Trophoblast cell (in vitro differentiated cells and primary cell): ENCODE results near the gene GPR155.
"Not testable (repeated sequence)": the region's sequence is repeated elsewhere in the genome, so short reads cannot be mapped to it uniquely, and the experiment has no call there.

Experiments
- DNase-seq, 2 donors: peaks; one replicate each; pipeline ENCODE4 v3.0.0-alpha.2; 2016
- H2AFZ ChIP-seq: 2 replicates; pipeline ENCODE4 v1.6.1; 2013; ENCODE audit warnings: low read length, moderate library complexity, mild to moderate bottlenecking; ENCODE audit not compliant: insufficient read depth, poor library complexity
- H2AK5ac ChIP-seq: 2 replicates; pipeline ENCODE4 v1.6.1; 2013; ENCODE audit warnings: mild to moderate bottlenecking, low read length
- H2BK120ac ChIP-seq: 2 replicates; pipeline ENCODE4 v1.6.1; 2013; ENCODE audit warnings: low read length, mild to moderate bottlenecking, moderate library complexity; ENCODE audit not compliant: insufficient read depth, poor library complexity
- H2BK12ac ChIP-seq: 2 replicates; pipeline ENCODE4 v1.6.1; 2013; ENCODE audit warnings: mild to moderate bottlenecking, low read length, moderate library complexity
- H2BK5ac ChIP-seq: 2 replicates; pipeline ENCODE4 v1.6.1; 2013; ENCODE audit warnings: low read length, low read depth, moderate library complexity, mild to moderate bottlenecking; ENCODE audit not compliant: poor library complexity
- H3K14ac ChIP-seq: 2 replicates; pipeline ENCODE4 v1.6.1; 2013; ENCODE audit warnings: mild to moderate bottlenecking, low read length
- H3K18ac ChIP-seq: 2 replicates; pipeline ENCODE4 v1.6.1; 2013; ENCODE audit warnings: mild to moderate bottlenecking, low read length
- H3K23ac ChIP-seq: 2 replicates; pipeline ENCODE4 v1.6.1; 2013; ENCODE audit warnings: low read length
- H3K27ac ChIP-seq: 2 replicates; pipeline ENCODE4 v1.5.1; 2013; ENCODE audit warnings: low read depth, mild to moderate bottlenecking, inconsistent platforms, low read length, moderate library complexity
- H3K27me3 ChIP-seq: 2 replicates; pipeline ENCODE4 v1.6.1; 2013; ENCODE audit warnings: inconsistent platforms, mild to moderate bottlenecking, low read length, moderate library complexity; ENCODE audit not compliant: insufficient read depth
- H3K36me3 ChIP-seq, 2 experiments: 1 replicate in 1 of 2; 2 replicates in 1 of 2; pipeline ENCODE4 v1.6.1; 2013; ENCODE audit warnings: low read length in 2 of 2, mild to moderate bottlenecking in 2 of 2, moderate library complexity in 1 of 2; ENCODE audit not compliant: insufficient read depth in 2 of 2, control insufficient read depth in 1 of 2
- H3K4ac ChIP-seq: 2 replicates; pipeline ENCODE4 v1.6.1; 2013; ENCODE audit warnings: low read depth, mild to moderate bottlenecking, low read length, moderate library complexity
- H3K4me1 ChIP-seq, 2 experiments: 1 replicate in 1 of 2; 2 replicates in 1 of 2; pipeline ENCODE4 v1.6.1; 2013; ENCODE audit warnings: low read length in 2 of 2, mild to moderate bottlenecking in 2 of 2, moderate library complexity in 1 of 2; ENCODE audit not compliant: insufficient read depth in 2 of 2, control insufficient read depth in 1 of 2
- H3K4me2 ChIP-seq: 2 replicates; pipeline ENCODE4 v1.6.1; 2013; ENCODE audit warnings: inconsistent platforms, mild to moderate bottlenecking, low read length, moderate library complexity
- H3K4me3 ChIP-seq: 2 replicates; pipeline ENCODE4 v1.5.1; 2013; ENCODE audit warnings: mild to moderate bottlenecking, low read depth, low read length, inconsistent platforms
- H3K79me1 ChIP-seq: one replicate; pipeline ENCODE4 v1.6.1; 2013; ENCODE audit warnings: low read length
- H3K79me2 ChIP-seq: 2 replicates; pipeline ENCODE4 v1.6.1; 2013; ENCODE audit warnings: low read length, mild to moderate bottlenecking; ENCODE audit not compliant: control insufficient read depth, insufficient read depth, poor library complexity
- H3K9ac ChIP-seq: 2 replicates; pipeline ENCODE4 v1.6.1; 2013; ENCODE audit warnings: mild to moderate bottlenecking, low read length
- H3K9me3 ChIP-seq: 2 replicates; pipeline ENCODE4 v1.6.1; 2013; ENCODE audit warnings: low read depth, mild to moderate bottlenecking, control low read depth, inconsistent platforms, low read length; ENCODE audit not compliant: insufficient read depth
- H4K12ac ChIP-seq: 2 replicates; pipeline ENCODE4 v1.6.1; 2013; ENCODE audit warnings: low read depth, mild to moderate bottlenecking, low read length, moderate library complexity
- H4K8ac ChIP-seq: 2 replicates; pipeline ENCODE4 v1.6.1; 2013; ENCODE audit warnings: low read depth, mild to moderate bottlenecking, low read length, moderate library complexity
- H4K91ac ChIP-seq: one replicate; pipeline ENCODE4 v1.6.1; 2013; ENCODE audit warnings: low read depth, mild to moderate bottlenecking, low read length, moderate library complexity
- WGBS: extraction: QIAGEN DNeasy Blood & Tissue Kit; methylation state at CpG from one replicate; pipeline ENCODE4 v1.1.7; 2013; ENCODE audit warnings: missing lambda C conversion rate; ENCODE audit not compliant: insufficient read length, insufficient coverage; ENCODE audit errors: extremely low coverage; 5-methylcytosine and 5-hydroxymethylcytosine counted together

Gene GPR155

GRCh38 chr2:174395284-174395968 is 91.4 kb downstream of the GPR155 start, which contains the start of gene SCRN3:
Gene SCRN3, plus strand, starts transcription at chr2:174395730. Its CDS starts 2,554 bp downstream, at chr2:174398284.
- peak within 1 kb of the TSS; percentile 81 for H3K4me3 ChIP-seq
- H3K23ac ChIP-seq, result no peak within 1 kb of the TSS
- peak within 1 kb of the TSS; percentile 99 for H4K8ac ChIP-seq
- H2BK120ac ChIP-seq, result peak within 1 kb of the TSS; percentile 86
- peak within 1 kb of the TSS; percentile 82 for H2AFZ ChIP-seq
- H3K4me1 ChIP-seq, result peaks cover 0 to 5% of the 10 kb centered on the region in 2 experiments
- no peaks in the 10 kb centered on the region for H3K27me3 ChIP-seq
- H3K14ac ChIP-seq, result peak within 1 kb of the TSS; percentile 94
- WGBS, result no CpG with 5 or more reads among the region's 35 CpGs
- H3K27ac ChIP-seq, result peak within 1 kb of the TSS; percentile 45
- H3K79me2 ChIP-seq, result peaks cover 6% of the 10 kb centered on the region
- DNase-seq, result peak; percentile 83 to 84
- H3K4ac ChIP-seq, result peak within 1 kb of the TSS; percentile 98
- peak within 1 kb of the TSS; percentile 92 for H4K12ac ChIP-seq
- H2BK5ac ChIP-seq, result peak within 1 kb of the TSS; percentile 91
- H3K4me2 ChIP-seq, result peak within 1 kb of the TSS; percentile 73
- H3K36me3 ChIP-seq, result no peaks in the 10 kb centered on the region
- H2AK5ac ChIP-seq, result peak within 1 kb of the TSS; percentile 49
- peaks cover 2% of the 10 kb centered on the region for H3K79me1 ChIP-seq
- H2BK12ac ChIP-seq, result no peak within 1 kb of the TSS
- H3K9ac ChIP-seq, result peak within 1 kb of the TSS; percentile 69
- peak within 1 kb of the TSS; percentile 88 for H4K91ac ChIP-seq
- H3K9me3 ChIP-seq, result no peaks in the 10 kb centered on the region
- H3K18ac ChIP-seq, result peak within 1 kb of the TSS; percentile 90

DNA sequence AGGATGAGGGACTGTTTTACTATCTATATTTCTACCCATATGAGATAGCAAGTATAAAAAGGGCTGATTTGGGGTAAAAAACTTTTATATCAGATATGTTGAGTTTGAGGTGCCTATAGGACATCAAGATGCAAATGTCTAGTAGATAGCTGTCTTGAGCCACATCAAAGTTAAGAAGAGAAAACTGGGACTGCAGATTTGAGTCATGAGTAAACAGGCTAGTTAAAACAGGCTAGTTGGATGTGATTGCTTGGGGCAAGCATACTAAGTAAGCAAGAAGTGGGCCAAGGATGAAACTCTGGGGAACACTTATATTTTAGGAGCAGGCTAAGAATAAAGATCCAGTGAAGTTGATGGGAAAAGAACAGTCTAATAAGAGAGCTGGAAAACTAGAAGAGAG is 94.1 kb downstream of the GPR155 start:
- Histone ChIP-seq H3K4me2 (no peak overlapping the region), H3K4me1 (peaks cover 0 to 5% of the 10 kb centered on the region in 2 experiments), H3K18ac (no peak overlapping the region), H4K91ac (no peak overlapping the region), H2AFZ (no peak overlapping the region), H3K36me3 (no peaks in the 10 kb centered on the region), H2BK5ac (no peak overlapping the region), H3K4ac (no peak overlapping the region), H3K27ac (no peak overlapping the region), H2AK5ac (no peak overlapping the region), H3K14ac (no peak overlapping the region), H4K8ac (no peak overlapping the region), H2BK120ac (no peak overlapping the region), H3K23ac (no peak overlapping the region), H3K4me3 (no peak overlapping the region), H2BK12ac (no peak overlapping the region), H3K79me1 (peaks cover 2% of the 10 kb centered on the region), H3K79me2 (peaks cover 6% of the 10 kb centered on the region), H3K27me3 (no peaks in the 10 kb centered on the region), H3K9me3 (no peaks in the 10 kb centered on the region), H4K12ac (no peak overlapping the region), H3K9ac (no peak overlapping the region)
- peak in 1 of 2 donors; percentile 6 for DNase-seq

DNA sequence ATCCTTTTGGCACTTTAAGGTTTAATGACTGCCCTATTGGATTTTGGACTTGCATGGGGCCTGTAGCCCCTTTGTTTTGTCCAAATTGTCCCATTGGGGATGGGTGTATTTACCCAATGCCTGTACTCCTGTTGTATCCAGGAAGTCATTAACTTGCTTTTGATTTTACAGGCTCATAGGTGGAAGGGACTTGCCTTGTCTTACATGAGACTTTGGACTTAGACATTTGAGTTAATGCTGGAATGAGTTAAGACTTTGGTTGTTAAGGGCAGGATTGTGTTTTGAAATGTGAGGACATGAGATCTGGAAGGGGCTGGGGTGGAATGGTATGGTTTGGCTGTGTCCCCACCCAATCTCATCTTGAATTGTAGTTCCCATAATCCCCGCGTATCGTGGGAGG is 96.5 kb downstream of the GPR155 start:
- H3K4me1 ChIP-seq, H3K9me3 ChIP-seq, H4K12ac ChIP-seq, H3K4ac ChIP-seq, H2AFZ ChIP-seq, H3K14ac ChIP-seq, H3K23ac ChIP-seq, H4K91ac ChIP-seq, H3K79me2 ChIP-seq, H2AK5ac ChIP-seq, H4K8ac ChIP-seq, H2BK120ac ChIP-seq, H3K27me3 ChIP-seq, H2BK12ac ChIP-seq, H3K79me1 ChIP-seq, H3K18ac ChIP-seq, H3K4me3 ChIP-seq, H3K36me3 ChIP-seq, DNase-seq, H3K9ac ChIP-seq, H3K4me2 ChIP-seq, H2BK5ac ChIP-seq, H3K27ac ChIP-seq: not testable (repeated sequence)
- no CpG with 5 or more reads among the region's 3 CpGs for WGBS

GRCh38 chr2:174389542-174389941 is 97.3 kb downstream of the GPR155 start:
- no peak for DNase-seq
- no peak overlapping the region for H3K14ac ChIP-seq
- no peak overlapping the region for H2BK12ac ChIP-seq
- no CpG with 5 or more reads among the region's 6 CpGs for WGBS
- no peak overlapping the region for H2BK120ac ChIP-seq
- no peak overlapping the region for H3K4me3 ChIP-seq
- H4K12ac ChIP-seq, result no peak overlapping the region
- no peak overlapping the region for H2BK5ac ChIP-seq
- no peak overlapping the region for H2AK5ac ChIP-seq
- no peak overlapping the region for H3K4ac ChIP-seq
- no peaks in the 10 kb centered on the region for H3K79me2 ChIP-seq
- no peaks in the 10 kb centered on the region for H3K9me3 ChIP-seq
- H3K36me3 ChIP-seq, result peaks cover 2 to 8% of the 10 kb centered on the region in 2 experiments
- H3K27ac ChIP-seq, result no peak overlapping the region
- H3K23ac ChIP-seq, result no peak overlapping the region
- no peak overlapping the region for H2AFZ ChIP-seq
- H3K4me2 ChIP-seq, result no peak overlapping the region
- no peaks in the 10 kb centered on the region for H3K4me1 ChIP-seq
- no peak overlapping the region for H3K18ac ChIP-seq
- no peak overlapping the region for H4K91ac ChIP-seq
- no peak overlapping the region for H4K8ac ChIP-seq
- H3K79me1 ChIP-seq, result no peaks in the 10 kb centered on the region
- H3K9ac ChIP-seq, result no peak overlapping the region
- H3K27me3 ChIP-seq, result no peaks in the 10 kb centered on the region
